Panc1 (cell line): ENCODE measurements around the gene WASL. TPM values are rescaled to one million over a fixed set of nuclear protein-coding genes. Genes with fewer than 3 reads are reported as not detected.

Experiments
- ATAC-seq: fragments of 200-7000 bp; cut with Tn5 transposase; 2 replicates; pipeline ENCODE4 v1.9.1; 2020; ENCODE audit warnings: mild to moderate bottlenecking, moderate library complexity
- BruUV-seq: library from RNA; stranded (reverse); fragments of 400-500 nt; replicated peaks from 2 replicates; lab custom pipeline; 2021; lab: Mats Ljungman, UMichigan
- CTCF ChIA-PET: fragments of 300-600 bp; sonication (Branson Sonifier 250); formaldehyde crosslinking; loops from one replicate; lab custom pipeline; 2022; ENCODE audit warnings: antibody characterized with exemption; lab: Charles Lee
- POLR2A ChIA-PET: fragments of 300-600 bp; sonication (Branson Sonifier 250); formaldehyde crosslinking; loops from one replicate; lab custom pipeline; 2022; ENCODE audit warnings: antibody characterized with exemption; lab: Charles Lee
- DNase-seq: peaks from one replicate; pipeline ENCODE4 v3.0.0-alpha.2; 2010; ENCODE audit warnings: low read depth, low spot score
- H3K27ac ChIP-seq: 2 replicates; pipeline ENCODE4 v1.5.1; 2011; ENCODE audit warnings: mild to moderate bottlenecking, low read length, inconsistent platforms
- H3K27me3 ChIP-seq: fragments of 200-500 bp; sonication (Bioruptor generic); 2 replicates; pipeline ENCODE4 v1.6.0; 2014; ENCODE audit warnings: low read length, inconsistent platforms; ENCODE audit not compliant: control insufficient read depth, insufficient read depth
- H3K36me3 ChIP-seq: fragments of 200-500 bp; sonication (Bioruptor generic); 2 replicates; pipeline ENCODE4 v1.5.1; 2014; ENCODE audit warnings: inconsistent platforms, mild to moderate bottlenecking, low read length, moderate library complexity; ENCODE audit not compliant: control insufficient read depth, insufficient read depth
- H3K4me1 ChIP-seq: 2 replicates; pipeline ENCODE4 v1.5.1; 2011; ENCODE audit warnings: inconsistent platforms, mild to moderate bottlenecking, low read length, moderate library complexity; ENCODE audit not compliant: control insufficient read depth, insufficient read depth
- H3K4me3 ChIP-seq, 2 experiments: 2 replicates each; pipeline ENCODE4 v1.5.1; 2011 to 2012; ENCODE audit warnings: low read depth in 2 of 2, low read length in 2 of 2, mild to moderate bottlenecking in 2 of 2, inconsistent platforms in 1 of 2, moderate library complexity in 1 of 2
- H3K9me3 ChIP-seq: fragments of 200-500 bp; sonication (Bioruptor generic); 2 replicates; pipeline ENCODE4 v1.5.1; 2014; ENCODE audit warnings: low read depth, mild to moderate bottlenecking, inconsistent platforms, low read length, moderate library complexity; ENCODE audit not compliant: control insufficient read depth, insufficient read depth
- POLR2AphosphoS5 ChIP-seq: IDR thresholded peaks from 2 replicates; pipeline ENCODE4 v1.6.1; 2012; ENCODE audit warnings: mild to moderate bottlenecking, low read depth, low read length, moderate library complexity
- SIN3A ChIP-seq: IDR thresholded peaks from 2 replicates; pipeline ENCODE4 v1.6.1; 2012; ENCODE audit warnings: low read depth, mild to moderate bottlenecking, low read length, moderate library complexity, borderline replicate concordance; ENCODE audit not compliant: insufficient read depth
- TCF7L2 ChIP-seq: IDR thresholded peaks from 2 replicates; pipeline ENCODE4 v1.6.1; 2011; ENCODE audit warnings: mild to moderate bottlenecking, low read depth, low read length, inconsistent platforms
- in situ Hi-C: cut with HindIII; loops from 2 replicates; pipeline ENCODE4 v1.10.0; 2016; ENCODE audit warnings: low sequenced_read_pairs, low pct_unique_long_range_greater_than_20kb
- intact Hi-C: fragments of 100-400 bp; cut with micrococcal nuclease; formaldehyde crosslinking; loops from one replicate; pipeline ENCODE4 v1.10.0; 2022; ENCODE audit not compliant: unreplicated experiment
- total RNA-seq: library from RNA; stranded (reverse); gene quantifications from one replicate; pipeline ENCODE4 v1.2.1, GENCODE V29; 2021; ENCODE audit not compliant: unreplicated experiment
- TF ChIP-seq, protein P1 (sequence below), 2 experiments: IDR thresholded peaks; 2 replicates each; pipeline ENCODE4 v1.6.1; 2011 to 2012; ENCODE audit warnings: low read depth in 2 of 2, control low read depth in 1 of 2, low read length in 1 of 2, mild to moderate bottlenecking in 1 of 2, moderate library complexity in 1 of 2; ENCODE audit not compliant: insufficient read depth in 1 of 2
- TF ChIP-seq, protein P2 (sequence below): fragments of 450-650 bp; IDR thresholded peaks from 2 replicates; pipeline ENCODE4 v1.5.1; 2017; ENCODE audit warnings: mild to moderate bottlenecking

Gene WASL
- total RNA-seq, 1 experiment from 2014 or later, result 29.6 TPM

DNA sequence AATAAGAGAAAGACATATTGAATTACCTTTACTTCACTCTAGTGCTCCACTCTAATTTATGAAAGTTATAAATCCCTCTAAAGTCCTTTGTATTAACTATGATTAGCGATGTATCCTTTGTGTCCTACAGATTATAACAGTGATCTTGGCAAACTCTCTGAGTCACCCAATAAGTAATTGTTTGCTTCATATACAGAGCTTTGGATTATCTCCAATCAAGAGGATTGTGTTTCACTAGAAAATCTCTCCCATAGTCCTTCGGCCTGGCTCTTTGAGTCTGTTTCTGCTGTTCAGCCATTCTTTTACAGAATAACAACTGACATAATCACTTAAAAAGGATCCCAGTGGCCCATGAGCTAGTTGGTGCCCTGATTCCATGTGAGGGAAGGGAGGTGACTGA, 83.6 kb downstream of the WASL start:
- H3K36me3 ChIP-seq, result no peaks in the 10 kb centered on the region
- no peak for TF ChIP-seq POLR2AphosphoS5
- ChIA-PET POLR2A (interaction anchor here (0.6 kb wide), 1 partner anchor 117 kb away, joined by 3 read pairs; no protein-coding TSS in a partner anchor), CTCF (no interaction called here)
- intact Hi-C loops (no loop called here), in situ Hi-C loops (no loop called here)
- BruUV-seq, result no TSS peak
- H3K27me3 ChIP-seq, result peaks cover 23% of the 10 kb centered on the region
- H3K27ac ChIP-seq, result no peak overlapping the region
- DNase-seq, result no peak
- no peak for ATAC-seq
- no peaks in the 10 kb centered on the region for H3K4me1 ChIP-seq
- no peaks in the 10 kb centered on the region for H3K9me3 ChIP-seq
- H3K4me3 ChIP-seq, result no peak overlapping the region

DNA sequence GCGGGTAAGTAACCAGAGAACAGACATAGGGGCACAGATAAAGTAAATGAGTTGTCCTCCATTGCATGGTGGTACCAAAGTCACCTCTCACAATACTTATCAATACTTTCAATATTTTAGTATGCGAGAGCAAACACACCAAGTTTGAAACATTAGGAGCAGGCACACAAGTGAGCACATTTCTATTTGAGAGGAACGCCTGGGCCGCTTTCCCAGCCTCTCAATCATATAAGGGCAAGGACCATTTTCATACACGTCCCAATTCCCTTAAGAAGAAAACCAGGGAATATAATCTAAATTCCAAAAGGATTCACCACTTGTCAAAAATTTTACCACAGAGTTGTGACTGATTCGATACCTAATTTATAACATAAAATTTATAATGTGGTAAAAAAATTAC, 85.6 kb downstream of the WASL start:
- in situ Hi-C loops, result no loop called here
- Histone ChIP-seq H3K36me3 (no peaks in the 10 kb centered on the region), H3K4me3 (no peak overlapping the region), H3K27me3 (peaks cover 26% of the 10 kb centered on the region), H3K4me1 (no peaks in the 10 kb centered on the region), H3K9me3 (no peaks in the 10 kb centered on the region), H3K27ac (no peak overlapping the region)
- TF ChIP-seq POLR2AphosphoS5 (no peak), SIN3A (no peak), TCF7L2 (no peak)
- TF ChIP-seq, protein P1, sequence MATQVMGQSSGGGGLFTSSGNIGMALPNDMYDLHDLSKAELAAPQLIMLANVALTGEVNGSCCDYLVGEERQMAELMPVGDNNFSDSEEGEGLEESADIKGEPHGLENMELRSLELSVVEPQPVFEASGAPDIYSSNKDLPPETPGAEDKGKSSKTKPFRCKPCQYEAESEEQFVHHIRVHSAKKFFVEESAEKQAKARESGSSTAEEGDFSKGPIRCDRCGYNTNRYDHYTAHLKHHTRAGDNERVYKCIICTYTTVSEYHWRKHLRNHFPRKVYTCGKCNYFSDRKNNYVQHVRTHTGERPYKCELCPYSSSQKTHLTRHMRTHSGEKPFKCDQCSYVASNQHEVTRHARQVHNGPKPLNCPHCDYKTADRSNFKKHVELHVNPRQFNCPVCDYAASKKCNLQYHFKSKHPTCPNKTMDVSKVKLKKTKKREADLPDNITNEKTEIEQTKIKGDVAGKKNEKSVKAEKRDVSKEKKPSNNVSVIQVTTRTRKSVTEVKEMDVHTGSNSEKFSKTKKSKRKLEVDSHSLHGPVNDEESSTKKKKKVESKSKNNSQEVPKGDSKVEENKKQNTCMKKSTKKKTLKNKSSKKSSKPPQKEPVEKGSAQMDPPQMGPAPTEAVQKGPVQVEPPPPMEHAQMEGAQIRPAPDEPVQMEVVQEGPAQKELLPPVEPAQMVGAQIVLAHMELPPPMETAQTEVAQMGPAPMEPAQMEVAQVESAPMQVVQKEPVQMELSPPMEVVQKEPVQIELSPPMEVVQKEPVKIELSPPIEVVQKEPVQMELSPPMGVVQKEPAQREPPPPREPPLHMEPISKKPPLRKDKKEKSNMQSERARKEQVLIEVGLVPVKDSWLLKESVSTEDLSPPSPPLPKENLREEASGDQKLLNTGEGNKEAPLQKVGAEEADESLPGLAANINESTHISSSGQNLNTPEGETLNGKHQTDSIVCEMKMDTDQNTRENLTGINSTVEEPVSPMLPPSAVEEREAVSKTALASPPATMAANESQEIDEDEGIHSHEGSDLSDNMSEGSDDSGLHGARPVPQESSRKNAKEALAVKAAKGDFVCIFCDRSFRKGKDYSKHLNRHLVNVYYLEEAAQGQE (IDR thresholded peaks at IDR 0.05; ENCODE audit: insufficient read depth in 1 of 2, low read depth in 2 of 2, low read length in 1 of 2), result no peak
- TF ChIP-seq, protein P2, sequence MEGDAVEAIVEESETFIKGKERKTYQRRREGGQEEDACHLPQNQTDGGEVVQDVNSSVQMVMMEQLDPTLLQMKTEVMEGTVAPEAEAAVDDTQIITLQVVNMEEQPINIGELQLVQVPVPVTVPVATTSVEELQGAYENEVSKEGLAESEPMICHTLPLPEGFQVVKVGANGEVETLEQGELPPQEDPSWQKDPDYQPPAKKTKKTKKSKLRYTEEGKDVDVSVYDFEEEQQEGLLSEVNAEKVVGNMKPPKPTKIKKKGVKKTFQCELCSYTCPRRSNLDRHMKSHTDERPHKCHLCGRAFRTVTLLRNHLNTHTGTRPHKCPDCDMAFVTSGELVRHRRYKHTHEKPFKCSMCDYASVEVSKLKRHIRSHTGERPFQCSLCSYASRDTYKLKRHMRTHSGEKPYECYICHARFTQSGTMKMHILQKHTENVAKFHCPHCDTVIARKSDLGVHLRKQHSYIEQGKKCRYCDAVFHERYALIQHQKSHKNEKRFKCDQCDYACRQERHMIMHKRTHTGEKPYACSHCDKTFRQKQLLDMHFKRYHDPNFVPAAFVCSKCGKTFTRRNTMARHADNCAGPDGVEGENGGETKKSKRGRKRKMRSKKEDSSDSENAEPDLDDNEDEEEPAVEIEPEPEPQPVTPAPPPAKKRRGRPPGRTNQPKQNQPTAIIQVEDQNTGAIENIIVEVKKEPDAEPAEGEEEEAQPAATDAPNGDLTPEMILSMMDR, result no peak
- no peak for ATAC-seq
- ChIA-PET CTCF (no interaction called here), POLR2A (no interaction called here)
- BruUV-seq, result no TSS peak
- DNase-seq, result no peak
- intact Hi-C loops, result no loop called here

DNA sequence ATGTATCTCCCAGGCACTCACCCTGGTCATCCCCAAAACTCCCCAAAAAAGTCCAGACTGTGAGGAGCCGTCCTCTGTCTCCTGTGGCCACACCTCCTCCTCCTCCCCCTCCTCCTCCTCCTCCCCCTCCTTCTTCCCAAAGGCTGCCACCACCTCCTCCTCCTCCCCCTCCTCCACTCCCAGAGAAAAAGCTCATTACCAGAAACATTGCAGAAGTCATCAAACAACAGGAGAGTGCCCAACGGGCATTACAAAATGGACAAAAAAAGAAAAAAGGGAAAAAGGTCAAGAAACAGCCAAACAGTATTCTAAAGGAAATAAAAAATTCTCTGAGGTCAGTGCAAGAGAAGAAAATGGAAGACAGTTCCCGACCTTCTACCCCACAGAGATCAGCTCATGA, 86.0 kb downstream of the WASL start:
- ChIA-PET POLR2A (no interaction called here), CTCF (no interaction called here)
- no peak for ATAC-seq

More for the DNA sequence above, 86.0 kb downstream of the WASL start:
- H3K4me1 ChIP-seq, result no peaks in the 10 kb centered on the region
- TF ChIP-seq, protein P1 (IDR thresholded peaks at IDR 0.05; ENCODE audit: insufficient read depth in 1 of 2, low read depth in 2 of 2, low read length in 1 of 2), result no peak
- no peak overlapping the region for H3K27ac ChIP-seq
- H3K36me3 ChIP-seq, result no peaks in the 10 kb centered on the region
- no peak overlapping the region for H3K4me3 ChIP-seq
- no TSS peak for BruUV-seq
- H3K9me3 ChIP-seq, result no peaks in the 10 kb centered on the region
- peaks cover 26% of the 10 kb centered on the region for H3K27me3 ChIP-seq
- intact Hi-C loops, result no loop called here
- in situ Hi-C loops, result no loop called here
- DNase-seq, result no peak
